ENCODE measurements around the gene NAALADL2. TPM values are rescaled to one million over a fixed set of nuclear protein-coding genes. Genes with fewer than 3 reads are reported as not detected.

The NAALADL2 gene
- total and polyA plus RNA-seq, 9 of the 15 experiments (the other 6 are each of a cell fraction or from before 2014, with no cell fraction given) = 0.29 to 1.1 (median 0.79) TPM; not detected in 1

- CTCF ChIA-PET (ENCODE audit: low intra/inter-chr PET ratio) = no interaction called here
- no peak overlapping the region for H3K9ac ChIP-seq (ENCODE audit: insufficient read depth in 1 of 2, low read depth in 2 of 2, low read length in 2 of 2)
- intact Hi-C loops (cut with micrococcal nuclease) (no loop called here), in situ Hi-C loops (cut with MboI) (no loop called here)
- ATAC-seq = no peak
- BruUV-seq (replicated peaks) = no TSS peak
- no peak overlapping the region for H3K4me2 ChIP-seq (ENCODE audit: insufficient read depth, low read length)
- H3K27me3 ChIP-seq (ENCODE audit: control insufficient read depth in 2 of 2, insufficient read depth in 2 of 2, low read length in 2 of 2) = no peaks in the 10 kb centered on the region
- no peaks in the 10 kb centered on the region for H3K9me3 ChIP-seq (replicated peaks; ENCODE audit: control insufficient read depth, insufficient read depth, low read depth, low read length)
- no peak for FAIRE-seq
- no peak for DNase-seq (ENCODE audit: extremely low read depth in 1 of 4, low spot score in 3 of 4)
- POLR2A ChIA-PET = no interaction called here
- H3K79me2 ChIP-seq (ENCODE audit: control insufficient read depth, insufficient read depth, low read length) = no peaks in the 10 kb centered on the region
- H3K4me3 ChIP-seq = no peak overlapping the region
- no peak overlapping the region for H2AFZ ChIP-seq (ENCODE audit: low read depth, low read length)
- no peaks in the 10 kb centered on the region for H3K36me3 ChIP-seq (ENCODE audit: control insufficient read depth, insufficient read depth, low read length)
- no peaks in the 10 kb centered on the region for H4K20me1 ChIP-seq (replicated peaks; ENCODE audit: control insufficient read depth, insufficient read depth, low read length)
- no peak overlapping the region for H3K27ac ChIP-seq (ENCODE audit: extremely low read depth, low read depth, low read length)
- no peaks in the 10 kb centered on the region for H3K4me1 ChIP-seq (replicated peaks in 1 of 2; ENCODE audit: control insufficient read depth in 2 of 2, insufficient read depth in 2 of 2, low read length in 2 of 2)
- no peaks in the 10 kb centered on the region for H3K9me1 ChIP-seq (ENCODE audit: control insufficient read depth, insufficient read depth, low read length)
- TF ChIP-seq ZNF175 (CRISPR knock-in tag; IDR thresholded peaks at IDR 0.05; ENCODE audit: low read depth) (no peak), ZFP1 (CRISPR knock-in tag; IDR thresholded peaks at IDR 0.05) (no peak), CBX3 (IDR thresholded peaks at IDR 0.05; ENCODE audit: borderline replicate concordance in 1 of 2, low read length in 2 of 2) (no peak), SNIP1 (IDR thresholded peaks at IDR 0.05; ENCODE audit: low read depth) (no peak), EZH2 (IDR thresholded peaks at IDR 0.05; ENCODE audit: borderline replicate concordance, low read depth, low read length) (no peak), CLOCK (CRISPR knock-in tag; IDR thresholded peaks at IDR 0.05; ENCODE audit: borderline replicate concordance) (no peak), POLR2G (IDR thresholded peaks at IDR 0.05; ENCODE audit: low read depth, low read length) (no peak), BRF2 (IDR thresholded peaks at IDR 0.05; ENCODE audit: borderline replicate concordance, insufficient read depth, insufficient read length) (no peak), THRB (CRISPR knock-in tag; conservative IDR thresholded peaks at IDR 0.05) (no peak), USF2 (CRISPR knock-in tag; IDR thresholded peaks at IDR 0.05) (no peak), ERF (CRISPR knock-in tag; IDR thresholded peaks at IDR 0.05) (no peak), SRSF7 (optimal IDR thresholded peaks at IDR 0.05; ENCODE audit: low read depth, low read length) (no peak), TCF15 (CRISPR knock-in tag; IDR thresholded peaks at IDR 0.05) (no peak), ARNT (IDR thresholded peaks at IDR 0.05) (no peak), ZBTB1 (CRISPR knock-in tag; IDR thresholded peaks at IDR 0.05; ENCODE audit: borderline replicate concordance, low read depth) (no peak)
These were observed 448.5 kb downstream of the NAALADL2 start for GRCh38 chr3:175307642-175308041.
